ENCODE results near the gene SLC13A3.

The SLC13A3 gene

DNA sequence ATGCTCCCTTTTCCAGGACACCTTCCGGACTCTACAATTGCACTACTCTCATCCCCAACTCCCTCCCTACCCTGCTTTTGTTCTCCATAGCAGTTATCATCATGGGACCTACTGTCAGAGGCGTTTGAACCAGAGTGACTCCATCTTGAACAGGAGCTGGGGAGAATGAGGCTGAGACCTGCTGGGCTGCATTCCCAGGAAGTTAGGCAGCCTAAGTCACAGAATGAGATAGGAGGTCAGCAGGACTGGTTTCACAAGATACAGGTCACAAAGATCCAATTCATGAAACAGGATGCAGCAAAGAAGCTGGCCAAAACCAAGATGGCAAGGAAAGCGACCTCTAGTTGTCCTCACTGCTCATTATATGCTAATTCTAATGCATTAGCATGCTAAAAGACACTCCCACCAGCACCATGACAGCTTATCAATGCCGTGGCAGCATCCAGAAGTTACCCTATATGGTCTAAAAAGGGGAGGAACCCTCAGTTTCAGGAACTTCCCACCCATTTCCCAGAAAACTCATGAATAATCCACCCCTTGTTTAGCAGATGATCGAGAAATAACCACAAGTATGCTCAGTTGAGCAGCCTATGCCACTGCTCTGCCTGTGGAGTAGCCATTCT is 15.6 kb downstream of the SLC13A3 start:
- DNase-seq (ENCODE audit: low spot score): no peak

DNA sequence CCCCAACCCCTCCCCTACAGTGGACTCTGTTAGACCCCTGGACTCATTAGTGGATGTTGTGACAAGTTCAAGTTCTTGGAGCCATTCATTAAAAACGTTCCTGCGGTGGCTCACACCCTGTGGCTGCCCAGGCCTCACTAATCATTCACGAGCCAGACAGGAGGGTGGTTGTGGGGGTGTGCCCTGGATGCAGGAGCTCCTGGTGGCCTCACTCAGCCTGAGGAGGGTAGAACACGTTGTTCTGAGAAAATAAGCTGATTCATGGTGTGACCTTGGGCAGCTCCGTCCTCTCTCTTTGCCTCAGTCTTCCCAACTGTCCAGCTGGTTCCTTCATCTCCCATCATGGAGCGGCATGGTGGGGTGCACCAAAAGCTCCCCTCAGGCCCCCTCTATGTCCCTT is 16.7 kb downstream of the SLC13A3 start:
- DNase-seq (ENCODE audit: low spot score): no peak

DNA sequence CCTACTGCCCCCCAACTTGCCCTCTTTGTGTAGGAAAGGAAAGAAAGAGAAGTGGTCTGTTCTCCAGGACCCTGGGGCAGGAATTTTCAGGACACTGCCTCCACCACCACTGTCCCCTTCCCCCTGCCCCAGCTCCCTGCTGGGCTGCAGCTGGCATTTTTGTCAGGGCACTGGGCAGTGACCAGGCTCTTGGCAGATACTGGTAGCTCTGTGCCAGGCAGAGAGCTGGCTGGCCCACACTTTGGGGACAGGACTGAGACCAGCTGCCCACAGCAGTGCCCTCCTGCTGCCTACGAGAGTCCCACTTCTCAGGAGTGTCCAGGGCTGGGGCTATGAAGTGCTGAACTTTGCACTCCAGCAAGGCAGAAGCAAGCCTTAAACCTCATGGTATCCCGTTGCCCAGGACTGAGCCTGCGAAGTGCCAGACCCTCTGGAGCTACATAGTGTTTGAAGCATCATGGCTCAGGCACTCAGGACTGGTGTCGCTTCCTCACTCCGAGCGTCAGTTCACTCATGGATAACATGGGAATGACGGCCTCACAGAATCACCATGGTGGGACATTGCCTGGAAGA is 19.3 kb downstream of the SLC13A3 start:
- no peak for DNase-seq (ENCODE audit: low spot score)

DNA sequence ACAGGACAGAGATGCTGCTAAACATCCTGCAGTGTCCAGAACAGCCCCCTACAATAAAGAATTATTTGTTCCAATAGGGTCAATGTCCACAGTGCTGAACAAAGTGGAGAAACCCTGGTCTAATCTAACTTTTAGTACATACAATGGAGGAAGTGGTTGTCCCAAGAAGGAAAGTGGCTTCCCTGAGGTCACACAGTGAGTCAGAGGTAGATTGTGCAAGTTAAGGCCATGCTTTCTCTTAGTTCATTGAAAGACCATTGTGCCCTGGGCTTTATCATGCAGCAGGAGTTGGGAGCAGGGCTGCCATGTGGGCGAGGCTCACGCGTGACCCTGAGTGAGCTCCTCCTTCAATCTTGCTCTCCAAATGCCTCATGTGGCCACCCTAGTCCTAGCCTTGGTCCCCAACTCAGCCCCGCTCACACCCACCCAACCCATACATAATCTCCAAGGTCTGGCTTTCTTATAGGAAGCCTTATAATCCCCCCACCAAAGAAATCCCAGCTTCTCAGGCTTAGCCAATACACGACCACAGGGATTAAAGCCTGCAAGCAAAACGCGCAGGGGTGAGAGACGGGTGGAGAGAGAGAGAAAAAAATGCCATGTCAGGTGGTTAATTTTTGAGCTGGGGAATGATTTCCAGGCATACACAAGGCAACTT is 19.9 kb downstream of the SLC13A3 start:
- DNase-seq (ENCODE audit: low spot score): no peak

DNA sequence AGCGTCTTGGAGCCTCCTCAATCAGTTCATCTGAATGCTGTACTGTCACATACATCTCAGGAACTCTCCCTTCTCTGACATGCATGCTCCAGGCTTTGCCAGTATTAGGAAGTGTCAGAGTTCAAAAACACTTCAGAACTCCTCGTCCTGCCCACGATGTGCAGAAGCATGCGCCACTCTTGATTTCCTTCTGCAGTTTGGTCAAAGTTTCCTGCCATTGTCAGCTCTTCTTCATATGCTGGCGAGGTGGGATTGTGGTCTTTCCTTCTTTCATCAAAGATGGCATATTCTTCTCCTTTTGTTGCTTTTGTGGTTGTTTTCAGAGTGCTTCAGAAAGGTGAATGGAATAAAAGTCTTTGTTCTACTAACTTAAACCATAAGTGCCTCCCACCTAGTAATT is 21.0 kb downstream of the SLC13A3 start:
- DNase-seq (ENCODE audit: low spot score): no peak

DNA sequence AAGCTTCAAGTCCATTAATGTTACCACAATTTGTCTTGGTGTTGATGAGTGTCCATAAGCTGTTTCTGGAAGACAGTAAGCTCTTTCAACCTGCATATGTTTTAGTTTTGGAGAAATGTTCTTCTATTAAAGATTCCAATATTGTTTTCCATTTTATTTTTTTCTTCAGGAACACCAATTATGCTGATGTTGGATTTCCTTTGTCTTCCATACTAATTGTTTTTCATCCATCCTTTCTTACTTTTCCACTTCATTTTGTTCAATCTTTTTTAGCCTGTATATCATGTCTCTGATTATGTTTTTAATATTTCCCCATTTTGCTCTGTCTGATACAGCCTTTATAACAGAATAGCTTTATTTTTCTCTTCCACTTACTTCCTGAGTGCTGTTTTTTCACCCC is 21.9 kb downstream of the SLC13A3 start:
- no peak for DNase-seq (ENCODE audit: low spot score)

DNA sequence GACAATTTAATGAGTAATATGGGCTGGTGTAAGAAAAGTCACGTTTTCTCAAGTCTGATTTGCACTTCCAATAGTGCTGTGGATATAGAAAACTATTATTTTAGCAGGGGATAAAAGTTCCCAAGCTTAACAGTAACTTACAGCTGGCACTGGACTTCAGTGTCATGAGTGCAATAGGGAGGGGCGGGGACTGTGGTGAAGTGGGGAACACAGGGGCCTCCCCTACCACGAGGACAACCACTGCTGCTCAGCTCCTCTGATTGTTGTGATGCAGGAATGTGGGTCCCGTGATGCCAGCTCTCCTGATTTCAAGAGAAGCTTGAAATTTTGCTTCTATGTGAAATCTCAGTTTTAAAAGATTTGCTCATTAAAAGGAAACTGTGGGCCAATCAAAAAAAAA is 24.0 kb downstream of the SLC13A3 start:
- no peak for DNase-seq (ENCODE audit: low spot score)

DNA sequence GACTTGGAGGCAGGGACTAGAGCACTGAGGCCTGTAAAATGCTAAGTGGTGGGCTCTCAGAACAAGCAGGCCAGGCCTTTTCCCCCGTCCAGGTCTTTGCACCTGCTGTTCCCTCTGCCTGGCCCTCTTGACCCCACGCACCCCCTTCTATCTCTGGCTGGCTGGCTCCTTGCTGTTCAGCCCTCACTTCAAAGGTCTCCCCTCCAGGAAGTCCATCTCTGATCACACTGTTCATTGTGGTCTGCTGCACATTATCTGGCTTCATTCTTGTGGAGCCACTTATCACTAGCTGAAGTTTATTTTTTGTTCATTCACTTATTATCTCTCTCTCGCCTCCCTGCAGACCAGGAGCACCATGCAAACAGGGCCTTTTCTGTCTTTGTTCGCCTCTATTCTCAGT is 24.5 kb downstream of the SLC13A3 start:
- no peak for DNase-seq (ENCODE audit: low spot score)

DNA sequence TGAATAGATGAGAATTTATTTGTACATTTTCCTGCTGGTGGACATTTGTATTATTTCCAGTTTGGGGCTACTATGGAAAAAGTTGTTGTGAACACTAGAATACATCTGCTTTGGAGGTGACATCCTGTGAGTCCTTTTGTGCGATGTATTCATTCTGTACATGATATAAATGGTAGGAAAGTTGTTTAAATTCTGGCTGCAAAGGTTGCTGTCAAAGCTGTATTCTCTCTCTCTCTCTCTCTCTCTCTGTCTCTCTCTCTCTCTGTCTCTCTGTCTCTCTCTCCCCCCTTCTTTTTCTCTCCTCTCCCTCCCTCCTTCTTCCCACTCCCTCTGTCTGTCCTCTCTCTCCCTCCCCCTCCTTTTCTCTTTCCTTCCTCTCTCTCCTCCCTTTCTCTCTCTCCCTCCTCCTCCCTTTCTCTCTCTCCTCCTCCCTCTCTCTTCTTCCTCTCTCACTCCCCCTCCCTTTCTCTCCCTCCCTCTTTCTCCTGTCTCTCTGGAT is 25.3 kb downstream of the SLC13A3 start:
- DNase-seq (ENCODE audit: low spot score): no peak

DNA sequence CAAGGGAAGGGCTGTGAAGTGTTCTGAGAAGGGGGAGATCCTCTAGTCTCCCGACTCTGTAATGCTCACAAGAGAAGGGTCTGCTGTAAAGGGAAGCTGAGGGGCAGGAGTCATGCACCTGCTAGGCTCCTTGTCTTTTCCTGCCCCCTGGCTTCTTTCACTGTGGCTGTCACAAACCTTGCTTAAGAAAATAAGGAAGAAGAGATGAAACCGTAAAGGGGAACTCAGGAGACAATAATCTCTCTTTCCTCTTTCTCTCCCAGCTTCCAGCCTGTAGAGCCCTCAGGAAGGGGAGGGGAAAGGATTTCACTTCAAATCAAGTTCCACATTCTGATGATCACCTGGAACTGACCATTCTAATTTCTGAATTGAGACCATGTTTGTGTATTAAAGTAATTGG is 26.3 kb downstream of the SLC13A3 start:
- DNase-seq (ENCODE audit: low spot score): no peak

DNA sequence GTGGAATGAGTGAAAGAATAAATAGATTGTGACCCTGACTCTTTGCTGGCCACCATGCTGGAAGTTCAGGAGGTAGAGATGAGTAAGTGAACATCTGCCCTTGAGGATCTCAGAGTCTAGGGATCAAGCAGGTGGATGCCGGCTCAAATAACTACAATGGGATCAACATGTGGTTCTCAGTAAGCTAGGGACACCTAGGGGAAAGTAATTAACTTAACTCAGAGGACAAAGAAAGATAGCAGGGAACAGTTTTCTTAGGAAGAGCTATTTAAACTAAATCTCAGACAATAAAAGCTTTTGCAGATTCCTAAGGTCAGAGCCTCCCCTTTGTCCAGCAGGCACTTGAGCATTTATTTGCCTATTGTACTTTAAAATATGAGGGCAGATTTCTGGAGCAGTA is 29.1 kb downstream of the SLC13A3 start:
- no peak for DNase-seq (ENCODE audit: low spot score)

DNA sequence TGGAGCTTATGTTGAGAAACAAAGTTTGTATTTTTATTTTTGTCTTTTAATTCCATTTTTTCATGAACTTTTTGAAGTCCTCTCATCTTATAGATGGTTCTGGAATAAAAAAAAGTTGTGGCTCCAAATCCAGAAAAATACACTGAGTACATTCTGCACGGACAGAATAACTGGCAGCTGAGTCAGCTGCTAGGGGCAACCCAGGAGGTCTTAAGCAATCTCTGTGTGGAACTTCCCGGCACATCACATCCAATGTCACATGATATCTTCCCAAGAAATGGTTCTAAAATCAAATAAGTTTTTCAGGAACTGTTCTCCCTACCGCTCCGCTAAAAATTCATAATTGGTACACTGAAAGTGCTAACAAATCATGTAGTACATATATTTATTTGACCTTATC is 29.8 kb downstream of the SLC13A3 start:
- DNase-seq (ENCODE audit: low spot score): no peak

DNA sequence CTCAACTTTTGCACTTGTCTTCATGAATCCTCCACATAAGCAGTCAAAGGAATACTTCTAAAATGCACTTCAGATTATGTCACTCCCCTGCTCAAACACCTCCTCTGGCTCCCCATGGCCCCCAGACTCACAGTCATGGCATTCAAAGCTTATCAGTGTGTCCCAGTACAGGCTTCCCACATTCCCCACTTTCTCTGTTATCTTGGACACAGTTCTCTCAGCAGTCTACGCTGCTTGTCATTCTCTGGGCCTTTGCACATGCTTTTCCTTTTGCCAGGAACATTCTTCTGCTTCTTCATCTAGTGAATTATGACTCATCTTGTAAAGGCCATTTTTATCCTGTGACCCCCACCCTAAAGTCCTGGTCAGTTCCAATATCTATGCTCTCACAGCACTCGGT is 31.8 kb downstream of the SLC13A3 start:
- no peak for DNase-seq (ENCODE audit: low spot score)

DNA sequence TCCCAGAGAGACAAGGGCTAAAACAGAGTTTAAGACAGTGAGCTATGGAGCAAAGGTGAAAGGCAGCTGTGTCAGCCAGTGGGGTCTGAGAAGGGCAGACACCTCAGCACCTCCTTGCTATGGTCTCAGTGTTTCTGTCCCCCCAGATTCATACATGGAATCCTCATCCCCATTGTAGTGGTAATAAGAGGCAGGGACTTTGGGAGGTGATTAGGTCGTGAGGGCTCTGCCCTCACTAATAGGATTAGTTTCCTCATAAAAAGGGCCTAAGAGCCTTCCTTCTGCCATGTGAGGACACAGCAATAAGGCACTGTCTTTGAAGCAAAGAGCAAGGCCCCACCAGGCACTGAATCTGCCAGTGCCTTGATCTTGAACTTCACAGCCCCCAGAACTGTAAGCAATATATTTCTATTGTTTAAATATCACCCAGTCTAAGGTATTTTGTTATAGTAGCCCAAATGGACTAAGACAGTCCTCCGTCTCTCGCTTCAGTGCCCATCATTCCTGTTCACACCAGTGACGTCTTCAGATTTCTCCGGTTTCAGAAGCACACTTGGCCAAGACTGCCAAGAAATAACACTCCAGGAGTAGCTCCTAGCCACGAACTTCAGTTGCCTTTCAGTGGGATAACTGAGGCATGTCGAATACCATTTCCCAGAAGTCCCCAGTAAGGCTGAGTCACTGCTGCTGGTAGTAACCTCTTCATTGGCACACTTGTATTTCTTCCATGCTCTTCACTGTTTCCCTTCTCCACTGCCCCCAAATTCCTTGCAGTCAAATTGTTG is 32.8 kb downstream of the SLC13A3 start:
- no peak for DNase-seq (ENCODE audit: low spot score)

DNA sequence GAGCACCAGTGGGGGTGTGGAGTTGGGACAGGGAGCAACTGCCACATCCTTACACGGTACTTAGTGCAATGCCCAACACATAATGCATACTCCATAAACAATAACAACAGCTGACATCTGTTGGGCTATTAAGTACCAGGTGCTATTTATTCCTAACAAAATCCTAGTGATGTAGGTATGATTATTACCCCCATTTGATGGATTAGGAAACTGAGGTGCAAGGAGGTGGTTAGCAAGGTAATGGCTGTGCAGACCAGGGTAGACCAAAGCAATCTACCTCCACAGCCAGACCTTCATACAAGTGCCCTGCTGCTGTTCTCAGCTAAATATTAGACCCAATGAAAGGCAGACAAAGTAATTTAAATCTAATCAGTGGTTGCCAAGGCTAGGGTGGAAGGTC is 36.8 kb downstream of the SLC13A3 start:
- no peak for DNase-seq (ENCODE audit: low spot score)

DNA sequence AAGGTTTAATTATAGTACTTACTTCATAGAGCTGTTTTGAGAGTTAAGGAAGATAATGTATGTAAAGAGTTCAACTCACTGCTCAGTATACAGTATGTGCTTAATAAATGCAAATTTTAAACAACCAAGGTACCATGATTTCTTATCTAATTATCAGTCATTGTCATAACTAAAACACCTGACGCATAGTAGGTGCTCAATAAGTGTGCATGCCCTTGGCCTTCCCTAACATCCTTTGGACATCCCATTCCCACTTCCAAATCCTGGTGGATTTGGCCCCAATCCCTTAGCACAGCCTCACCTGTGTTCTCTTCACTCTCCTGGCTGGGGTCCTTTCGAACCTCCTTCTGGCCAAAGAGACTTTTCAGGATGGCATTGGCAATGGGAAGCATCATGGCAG is 41.1 kb downstream of the SLC13A3 start:
- no peak for DNase-seq (ENCODE audit: low spot score)

DNA sequence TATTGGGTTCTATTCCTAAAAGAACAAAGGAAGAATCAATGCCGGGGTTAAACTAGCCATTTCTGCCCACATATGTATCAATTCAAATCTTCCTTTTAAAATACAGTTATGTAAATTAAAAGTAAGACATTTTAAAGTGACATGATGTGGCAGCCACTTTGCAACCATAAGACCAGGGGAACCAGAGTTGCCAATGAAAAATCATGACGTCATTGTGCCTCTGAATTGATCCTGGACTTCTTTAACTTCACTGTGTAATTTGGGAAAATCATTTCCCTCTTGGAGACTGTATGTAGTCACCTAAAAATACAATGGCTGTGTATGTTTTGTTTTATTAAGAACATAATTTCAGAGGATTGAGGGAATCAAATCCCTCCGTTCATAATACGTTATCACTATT is 42.2 kb downstream of the SLC13A3 start:
- DNase-seq (ENCODE audit: low spot score): no peak

DNA sequence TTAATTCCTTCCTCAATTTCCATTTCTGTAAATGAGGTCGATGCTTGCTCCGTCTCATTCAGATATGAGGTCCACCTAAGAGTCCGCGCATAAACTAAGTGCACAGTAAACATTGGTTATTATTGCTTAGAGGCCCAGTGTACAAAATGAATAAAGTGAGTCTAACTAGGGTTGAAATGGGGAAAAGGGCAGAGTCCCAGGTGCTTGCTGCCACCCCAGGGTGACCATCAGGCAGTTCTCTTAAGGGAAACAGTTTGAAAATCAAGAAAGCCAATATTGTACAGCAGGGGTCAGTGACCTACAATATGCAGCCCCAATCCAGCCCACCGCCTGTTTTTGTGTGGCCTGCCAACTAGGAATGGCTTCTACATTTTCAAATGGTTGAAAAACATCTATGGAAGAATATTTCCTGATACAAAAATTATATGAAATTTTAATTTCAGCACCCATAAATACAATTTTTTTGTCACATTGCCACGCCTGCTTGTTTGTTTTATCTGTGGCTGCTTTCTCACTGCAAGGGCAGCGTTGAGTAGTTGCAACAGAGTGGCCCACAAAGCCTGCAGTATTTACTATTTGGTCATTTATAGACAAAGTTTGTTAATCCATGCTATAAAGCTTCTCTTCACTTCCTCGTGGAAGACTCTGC is 43.3 kb downstream of the SLC13A3 start:
- no peak for DNase-seq (ENCODE audit: low spot score)

DNA sequence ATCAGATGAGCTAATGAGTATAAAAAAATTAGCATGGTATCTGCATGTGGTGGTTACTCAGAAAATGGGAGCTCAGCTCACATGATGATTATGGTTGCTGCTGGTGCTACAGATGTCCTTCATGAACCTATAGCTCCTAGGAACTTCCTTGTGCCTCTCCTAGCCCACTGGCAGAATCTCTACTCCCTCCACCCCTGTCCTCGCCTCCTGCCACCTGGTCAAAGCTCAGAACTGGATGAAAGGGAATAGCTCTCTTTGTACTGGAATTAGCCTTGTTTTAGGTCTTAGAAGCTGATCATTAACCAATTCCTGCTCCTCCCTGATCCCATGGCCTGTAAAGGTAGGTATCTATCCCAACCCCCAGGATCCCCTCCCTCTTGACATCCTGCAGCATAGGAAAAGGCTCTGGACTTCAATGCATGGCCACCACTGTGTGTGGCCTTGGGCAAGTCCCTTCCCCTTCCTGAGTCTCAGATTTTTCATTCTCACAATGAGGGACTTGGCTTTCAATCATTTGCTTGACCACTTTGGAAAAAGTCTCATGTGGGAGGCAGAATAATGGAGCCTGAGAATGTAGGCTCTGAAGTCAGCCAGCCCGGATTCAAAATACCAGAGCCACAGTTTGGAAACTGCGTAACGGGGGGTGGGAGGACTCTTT is 43.9 kb downstream of the SLC13A3 start:
- no peak for DNase-seq (ENCODE audit: low spot score)

DNA sequence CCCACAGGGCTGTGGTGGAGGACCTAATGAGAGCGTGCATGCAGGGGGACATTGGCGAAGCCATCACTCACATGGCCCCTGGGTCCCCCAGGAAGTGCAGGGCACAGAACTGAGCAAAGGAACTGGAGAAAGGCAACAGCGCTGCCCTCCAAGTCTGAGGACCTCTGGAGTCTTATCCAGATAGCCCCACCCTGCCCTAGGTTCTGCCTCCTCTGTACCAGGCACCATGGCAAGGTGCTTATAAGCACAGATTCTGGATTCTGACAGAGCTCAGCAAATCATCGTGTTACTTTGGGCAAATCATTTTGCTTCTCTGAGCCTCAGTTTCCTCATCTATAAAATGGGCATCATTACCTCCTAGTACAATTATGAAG is 44.5 kb downstream of the SLC13A3 start:
- no peak for DNase-seq (ENCODE audit: low spot score)

DNA sequence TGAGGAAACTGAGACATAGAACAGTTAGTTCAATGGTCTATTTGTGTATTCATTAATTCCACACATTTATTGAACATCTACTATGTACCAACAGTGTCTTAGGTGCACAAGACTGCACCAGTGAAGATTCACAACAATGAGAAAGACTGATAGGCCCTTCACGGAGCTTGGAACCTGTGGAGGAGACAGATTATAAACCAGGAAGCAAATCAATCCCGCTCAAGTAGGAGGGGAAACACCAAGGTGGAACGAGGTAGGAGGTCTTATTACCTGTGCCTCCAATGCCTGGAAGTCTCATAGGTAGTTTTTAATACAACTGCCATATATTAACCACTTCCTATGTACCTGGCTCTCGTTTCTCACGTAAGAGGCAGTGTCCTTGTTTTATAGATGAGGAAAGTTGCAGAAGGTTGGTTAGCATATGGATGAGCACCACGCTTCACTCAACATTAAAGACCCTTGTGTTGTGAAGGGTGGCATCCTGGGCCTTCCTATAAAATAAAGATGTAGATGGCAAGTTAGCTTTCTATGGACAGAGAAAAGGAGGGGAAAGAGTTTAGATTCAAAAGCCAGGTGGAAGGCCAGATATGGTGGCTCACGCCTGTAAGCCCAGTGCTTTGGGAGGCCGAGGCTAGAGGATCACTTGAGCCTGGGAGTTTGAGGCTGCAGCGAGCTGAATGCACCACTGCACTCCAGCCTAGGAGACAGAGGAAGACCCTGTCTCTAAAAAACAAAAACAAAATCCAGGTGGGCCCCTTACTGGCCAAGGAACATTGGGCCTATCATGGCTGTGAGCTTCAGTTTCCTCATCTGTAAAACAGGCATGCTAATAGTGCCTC is 45.1 kb downstream of the SLC13A3 start:
- DNase-seq (ENCODE audit: low spot score): no peak
